BJ (cell line): ENCODE data around the gene MAST1. TPM values are rescaled to one million over a fixed set of nuclear protein-coding genes. Genes with fewer than 3 reads are reported as not detected.
A peak's percentile ranks its signal among the peaks of the same experiment; 100 is the strongest.

ENCODE experiments used
- CTCF ChIA-PET: fragments of 350-600 bp; formaldehyde crosslinking; extraction: SDS; loops from one replicate; lab custom pipeline; 2021; ENCODE audit warnings: antibody characterized with exemption, inconsistent platforms; lab: Yijun Ruan, JAX
- POLR2A ChIA-PET: fragments of 300-600 bp; sonication (Branson Sonifier 250); formaldehyde crosslinking; extraction: SDS; loops from one replicate; lab custom pipeline; 2021; ENCODE audit warnings: antibody characterized with exemption; lab: Charles Lee
- DNase-seq: peaks from one replicate; pipeline ENCODE4 v3.0.0-alpha.2; 2011; ENCODE audit warnings: low read depth
- H3K27me3 ChIP-seq: 2 replicates; pipeline ENCODE4 v1.6.0; 2011; ENCODE audit warnings: low read length; ENCODE audit not compliant: control insufficient read depth, insufficient read depth
- H3K36me3 ChIP-seq: 2 replicates; pipeline ENCODE4 v1.5.1; 2011; ENCODE audit warnings: low read length; ENCODE audit not compliant: control insufficient read depth, insufficient read depth
- H3K4me3 ChIP-seq: 2 replicates; pipeline ENCODE4 v1.5.1; 2011; ENCODE audit warnings: low read depth, mild to moderate bottlenecking, control low read depth, low read length
- CTCF ChIP-seq: IDR thresholded peaks from 2 replicates; pipeline ENCODE4 v1.5.1; 2011; ENCODE audit warnings: low read depth, mild to moderate bottlenecking, control low read depth, inconsistent platforms, low read length, moderate library complexity; ENCODE audit not compliant: insufficient read depth
- polyA plus RNA-seq: library from polyadenylated mRNA; depleted of rRNA; stranded (reverse); fragments of >200 nt; gene quantifications from 2 replicates; pipeline ENCODE4 v1.2.3, GENCODE V29; 2011

The MAST1 gene
- polyA plus RNA-seq, 1 experiment: 0.25 TPM

GRCh38 chr19:12833418-12833737, 4.9 kb upstream of the MAST1 start:
- POLR2A ChIA-PET: no interaction called here
- Histone ChIP-seq H3K4me3 (0 out of 2 replicates have a peak overlapping the region, but pooled peaks have one; percentile 6), H3K36me3 (no peaks in the 10 kb centered on the region), H3K27me3 (peaks cover 42% of the 10 kb centered on the region)
- no peak for DNase-seq
- no peak for TF ChIP-seq CTCF
- CTCF ChIA-PET: interaction anchor here (2.4 kb wide), 1 partner anchor 68 kb away, joined by 10 read pairs; no protein-coding TSS in a partner anchor

GRCh38 chr19:12833738-12834565, 4.4 kb upstream of the MAST1 start:
- no peak for TF ChIP-seq CTCF
- POLR2A ChIA-PET: no interaction called here
- DNase-seq: no peak
- Histone ChIP-seq H3K4me3 (peak overlapping the region; percentile 44), H3K36me3 (no peaks in the 10 kb centered on the region), H3K27me3 (peaks cover 42% of the 10 kb centered on the region)
- CTCF ChIA-PET: interaction anchor here (1.1 to 2.6 kb wide), 4 partner anchors 14 to 76 kb away, joined by 4 to 15 read pairs (median 8); no protein-coding TSS in a partner anchor

GRCh38 chr19:12834566-12834943, 3.8 kb upstream of the MAST1 start, which contains the start of gene RTBDN:
Gene RTBDN (minus strand): TSS chr19:12834579. CDS start chr19:12829979, 4,600 bp downstream.
- Histone ChIP-seq H3K36me3 (no peaks in the 10 kb centered on the region), H3K27me3 (peaks cover 46% of the 10 kb centered on the region), H3K4me3 (peak within 1 kb of the TSS; percentile 44)
- CTCF ChIA-PET: interaction anchor here (1.1 to 2.6 kb wide), 6 partner anchors 13 to 77 kb away, joined by 3 to 15 read pairs (median 5); no protein-coding TSS in a partner anchor
- POLR2A ChIA-PET: no interaction called here
- no peak for TF ChIP-seq CTCF
- no peak for DNase-seq

GRCh38 chr19:12834976-12835757, 3.1 kb upstream of the MAST1 start:
- TF ChIP-seq CTCF: no peak
- CTCF ChIA-PET: interaction anchor here (0.7 to 2.6 kb wide), 7 partner anchors 12 to 78 kb away, joined by 3 to 15 read pairs (median 4); no protein-coding TSS in a partner anchor
- no peaks in the 10 kb centered on the region for H3K36me3 ChIP-seq
- POLR2A ChIA-PET: no interaction called here
- H3K27me3 ChIP-seq: peaks cover 47% of the 10 kb centered on the region
- DNase-seq: no peak
- no peak overlapping the region for H3K4me3 ChIP-seq

- H3K27me3 ChIP-seq: peaks cover 46% of the 10 kb centered on the region
- CTCF ChIA-PET: interaction anchor here (0.6 to 3.0 kb wide), 8 partner anchors 11 to 270 kb away, joined by 3 to 21 read pairs (median 4); no protein-coding TSS in a partner anchor
- no peak for DNase-seq
These were observed 1.8 kb upstream of the MAST1 start for GRCh38 chr19:12836529-12836863.

More at GRCh38 chr19:12836529-12836863, 1.8 kb upstream of the MAST1 start:
- no peak for TF ChIP-seq CTCF
- POLR2A ChIA-PET: interaction anchor here (0.6 kb wide), 1 partner anchor 36 kb away, joined by 3 read pairs; no protein-coding TSS in a partner anchor
- Histone ChIP-seq H3K36me3 (no peaks in the 10 kb centered on the region), H3K4me3 (no peak overlapping the region)
